Activated CD4-positive, alpha-beta T cell treated with anti-CD3 and anti-CD28 coated beads, Interleukin-2, amount 50 U/mL, for 24 hours (primary cell): ENCODE data around the gene CACNA2D3.

Source experiments
- DNase-seq, 2 donors: peaks; one replicate each; pipeline ENCODE4 v3.0.0-alpha.2; 2020; ENCODE audit warnings: low read depth in 1 of 2, low spot score in 1 of 2

CACNA2D3 gene

GRCh38 chr3:55036883-55037577 is 914.7 kb downstream of the CACNA2D3 start:
- DNase-seq = no peak

- DNase-seq = no peak
Measured at GRCh38 chr3:55042591-55042990, 920.2 kb downstream of the CACNA2D3 start.

GRCh38 chr3:55044486-55044885 is 922.1 kb downstream of the CACNA2D3 start:
- DNase-seq = no peak

GRCh38 chr3:55059027-55059629 is 936.8 kb downstream of the CACNA2D3 start:
- no peak for DNase-seq

- no peak for DNase-seq
Measured at GRCh38 chr3:55060896-55061719, 938.8 kb downstream of the CACNA2D3 start.

- DNase-seq = no peak
Measured at GRCh38 chr3:55061720-55062034, 939.3 kb downstream of the CACNA2D3 start.

- no peak for DNase-seq
Measured at GRCh38 chr3:55064164-55064563, 941.8 kb downstream of the CACNA2D3 start.

GRCh38 chr3:55065331-55065730 is 943.0 kb downstream of the CACNA2D3 start:
- no peak for DNase-seq

- DNase-seq = no peak
Measured at GRCh38 chr3:55066551-55067047, 944.2 kb downstream of the CACNA2D3 start.

GRCh38 chr3:55069950-55070349 is 947.6 kb downstream of the CACNA2D3 start:
- DNase-seq = no peak

- no peak for DNase-seq
Measured at GRCh38 chr3:55074796-55075195, 952.4 kb downstream of the CACNA2D3 start.

GRCh38 chr3:55075846-55076245 is 953.5 kb downstream of the CACNA2D3 start:
- DNase-seq = no peak

- no peak for DNase-seq
Measured at GRCh38 chr3:55077726-55078125, 955.4 kb downstream of the CACNA2D3 start.

GRCh38 chr3:55078876-55079275 is 956.5 kb downstream of the CACNA2D3 start:
- DNase-seq = no peak

GRCh38 chr3:55085231-55085630 is 962.9 kb downstream of the CACNA2D3 start:
- no peak for DNase-seq

- no peak for DNase-seq
Measured at GRCh38 chr3:55089211-55089610, 966.9 kb downstream of the CACNA2D3 start.

GRCh38 chr3:55090291-55090690 is 967.9 kb downstream of the CACNA2D3 start:
- DNase-seq = no peak

GRCh38 chr3:55090746-55091145 is 968.4 kb downstream of the CACNA2D3 start:
- DNase-seq = no peak

GRCh38 chr3:55091381-55092225 is 969.3 kb downstream of the CACNA2D3 start:
- no peak for DNase-seq

- DNase-seq = no peak
Measured at GRCh38 chr3:55094676-55095075, 972.3 kb downstream of the CACNA2D3 start.

GRCh38 chr3:55097441-55097840 is 975.1 kb downstream of the CACNA2D3 start:
- no peak for DNase-seq
